Ureter (tissue), 1 donor: ENCODE data around the gene TEKT5. TPM values are rescaled to one million over a fixed set of nuclear protein-coding genes. Genes with fewer than 3 reads are reported as not detected.
"Not testable (repeated sequence)": the region's sequence is repeated elsewhere in the genome, so short reads cannot be mapped to it uniquely, and the experiment has no call there.

ENCODE experiments used
- DNase-seq: peaks from one replicate; pipeline ENCODE4 v3.0.0-alpha.2; 2020; ENCODE audit warnings: low spot score
- total RNA-seq: library from RNA; stranded (reverse); gene quantifications from one replicate; pipeline ENCODE4 v1.2.4, GENCODE V29; 2023
- donor health status: DM: yes; HTN: yes; CAD: no.

The TEKT5 gene
- total RNA-seq = 8.0 TPM

GRCh38 chr16:10694830-10695229, at the start of gene TEKT5:
Gene TEKT5, minus strand, starts transcription at chr16:10694930. Its CDS starts 57 bp downstream, at chr16:10694873.
- DNase-seq = no peak

- DNase-seq = peak; percentile 100
Observed at GRCh38 chr16:10743610-10744369, 49.1 kb upstream of the TEKT5 start, which contains the start of gene NUBP1. Gene NUBP1, plus strand, starts transcription at chr16:10743842. Its CDS starts 22 bp downstream, at chr16:10743864.

- no peak for DNase-seq
Observed at GRCh38 chr16:10743227-10743609, 48.5 kb upstream of the TEKT5 start.

- no peak for DNase-seq
Observed at GRCh38 chr16:10741844-10742243, 47.1 kb upstream of the TEKT5 start.

- not testable (repeated sequence) for DNase-seq
Observed at GRCh38 chr16:10741249-10741648, 46.5 kb upstream of the TEKT5 start.

- no peak for DNase-seq
Observed at GRCh38 chr16:10740845-10741208, 46.1 kb upstream of the TEKT5 start.

- peak; percentile 18 for DNase-seq
Observed at GRCh38 chr16:10740000-10740844, 45.5 kb upstream of the TEKT5 start.

GRCh38 chr16:10738231-10739077, 43.7 kb upstream of the TEKT5 start:
- peak; percentile 42 for DNase-seq

- DNase-seq = peak; percentile 77
Observed at GRCh38 chr16:10737068-10737625, 42.4 kb upstream of the TEKT5 start.

- no peak for DNase-seq
Observed at GRCh38 chr16:10731790-10732189, 37.1 kb upstream of the TEKT5 start.

- DNase-seq = peak; percentile 71
Observed at GRCh38 chr16:10729104-10730048, 34.6 kb upstream of the TEKT5 start.

- no peak for DNase-seq
Observed at GRCh38 chr16:10728003-10728887, 33.5 kb upstream of the TEKT5 start.

GRCh38 chr16:10708969-10709368, 14.2 kb upstream of the TEKT5 start:
- no peak for DNase-seq

GRCh38 chr16:10699756-10700155, 5.0 kb upstream of the TEKT5 start:
- DNase-seq = no peak

- no peak for DNase-seq
Observed at GRCh38 chr16:10694306-10694705, 424 bp downstream of the TEKT5 start.

GRCh38 chr16:10693889-10694288, 841 bp downstream of the TEKT5 start:
- DNase-seq = no peak

GRCh38 chr16:10692470-10692869, 2.3 kb downstream of the TEKT5 start:
- DNase-seq = no peak

- no peak for DNase-seq
Observed at GRCh38 chr16:10688726-10689125, 6.0 kb downstream of the TEKT5 start.

- DNase-seq = peak; percentile 82
Observed at GRCh38 chr16:10688291-10688690, 6.4 kb downstream of the TEKT5 start.
